NCI-H146 (cell line): ENCODE data around the gene ADPRHL1.

Experiments used
- DNase-seq: peaks from one replicate; lab custom pipeline; 2025; lab: John Stamatoyannopoulos, UW

The ADPRHL1 gene

GRCh38 chr13:113477724-113478123 is 24.4 kb upstream of the ADPRHL1 start:
- no peak for DNase-seq

GRCh38 chr13:113476811-113477210 is 23.5 kb upstream of the ADPRHL1 start:
- DNase-seq = no peak

- DNase-seq = no peak
These were observed 22.6 kb upstream of the ADPRHL1 start for GRCh38 chr13:113475911-113476310.

GRCh38 chr13:113475280-113475679 is 22.0 kb upstream of the ADPRHL1 start:
- DNase-seq = no peak

- DNase-seq = no peak
These were observed 20.9 kb upstream of the ADPRHL1 start for GRCh38 chr13:113474179-113474578.

- DNase-seq = no peak
These were observed 19.2 kb upstream of the ADPRHL1 start for GRCh38 chr13:113472355-113473025.

GRCh38 chr13:113471844-113472243 is 18.6 kb upstream of the ADPRHL1 start:
- no peak for DNase-seq

- peak; percentile 21 for DNase-seq
These were observed 17.4 kb upstream of the ADPRHL1 start for GRCh38 chr13:113470635-113471163.

- DNase-seq = no peak
These were observed 16.8 kb upstream of the ADPRHL1 start for GRCh38 chr13:113470073-113470472.

GRCh38 chr13:113469582-113469981 is 16.3 kb upstream of the ADPRHL1 start:
- no peak for DNase-seq

- no peak for DNase-seq
These were observed 15.3 kb upstream of the ADPRHL1 start for GRCh38 chr13:113468472-113469201.

- no peak for DNase-seq
These were observed 14.7 kb upstream of the ADPRHL1 start for GRCh38 chr13:113468029-113468428.

- no peak for DNase-seq
These were observed 13.1 kb upstream of the ADPRHL1 start for GRCh38 chr13:113466383-113466782.

- DNase-seq = no peak
These were observed 12.0 kb upstream of the ADPRHL1 start for GRCh38 chr13:113465300-113465699.

- DNase-seq = no peak
These were observed 11.2 kb upstream of the ADPRHL1 start for GRCh38 chr13:113464476-113464875.

- DNase-seq = no peak
These were observed 7.9 kb upstream of the ADPRHL1 start for GRCh38 chr13:113461022-113461751.

- no peak for DNase-seq
These were observed 7.3 kb upstream of the ADPRHL1 start for GRCh38 chr13:113460599-113460998.

- DNase-seq = no peak
These were observed 6.8 kb upstream of the ADPRHL1 start for GRCh38 chr13:113460064-113460555.

- peak; percentile 78 for DNase-seq
These were observed 5.2 kb upstream of the ADPRHL1 start for GRCh38 chr13:113458253-113459065.

- no peak for DNase-seq
These were observed 4.2 kb upstream of the ADPRHL1 start for GRCh38 chr13:113457510-113457909.

GRCh38 chr13:113456116-113456702 is 2.9 kb upstream of the ADPRHL1 start:
- no peak for DNase-seq
